ENCODE data around the gene SUSD4.

SUSD4 gene

DNA sequence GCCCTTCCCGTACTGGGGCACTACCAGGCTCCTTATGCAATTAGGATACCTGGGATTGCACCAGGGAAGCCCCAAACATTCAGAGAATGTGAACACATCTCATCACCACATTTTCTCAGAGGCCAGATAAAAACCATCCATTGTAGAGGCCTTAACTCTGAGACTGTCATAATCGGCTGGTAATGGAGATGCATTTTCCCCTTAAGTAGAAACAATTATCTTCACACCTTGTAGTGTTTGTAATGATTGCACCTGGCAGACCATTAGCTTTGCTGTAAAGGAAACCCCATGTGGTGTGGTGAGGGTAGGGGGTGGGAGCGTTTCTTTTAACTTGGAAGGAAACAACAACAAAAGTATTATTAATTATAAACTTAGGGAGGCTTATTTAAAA, 131.0 kb downstream of the SUSD4 start:
- no peak for DNase-seq (ENCODE audit: low spot score)
- Histone ChIP-seq H3K4me1 (ENCODE audit: insufficient read depth, poor library complexity, severe bottlenecking) (peaks cover 18% of the 10 kb centered on the region), H3K27ac (ENCODE audit: poor library complexity, severe bottlenecking) (peak overlapping the region; percentile 63), H3K36me3 (ENCODE audit: low read depth) (no peaks in the 10 kb centered on the region), H3K27me3 (ENCODE audit: insufficient read depth, poor library complexity, severe bottlenecking) (no peaks in the 10 kb centered on the region), H3K4me3 (ENCODE audit: severe bottlenecking) (no peak overlapping the region), H3K9me3 (ENCODE audit: severe bottlenecking) (no peaks in the 10 kb centered on the region)
- ATAC-seq (ENCODE audit: low read depth) = no peak
- TF ChIP-seq, protein P1, sequence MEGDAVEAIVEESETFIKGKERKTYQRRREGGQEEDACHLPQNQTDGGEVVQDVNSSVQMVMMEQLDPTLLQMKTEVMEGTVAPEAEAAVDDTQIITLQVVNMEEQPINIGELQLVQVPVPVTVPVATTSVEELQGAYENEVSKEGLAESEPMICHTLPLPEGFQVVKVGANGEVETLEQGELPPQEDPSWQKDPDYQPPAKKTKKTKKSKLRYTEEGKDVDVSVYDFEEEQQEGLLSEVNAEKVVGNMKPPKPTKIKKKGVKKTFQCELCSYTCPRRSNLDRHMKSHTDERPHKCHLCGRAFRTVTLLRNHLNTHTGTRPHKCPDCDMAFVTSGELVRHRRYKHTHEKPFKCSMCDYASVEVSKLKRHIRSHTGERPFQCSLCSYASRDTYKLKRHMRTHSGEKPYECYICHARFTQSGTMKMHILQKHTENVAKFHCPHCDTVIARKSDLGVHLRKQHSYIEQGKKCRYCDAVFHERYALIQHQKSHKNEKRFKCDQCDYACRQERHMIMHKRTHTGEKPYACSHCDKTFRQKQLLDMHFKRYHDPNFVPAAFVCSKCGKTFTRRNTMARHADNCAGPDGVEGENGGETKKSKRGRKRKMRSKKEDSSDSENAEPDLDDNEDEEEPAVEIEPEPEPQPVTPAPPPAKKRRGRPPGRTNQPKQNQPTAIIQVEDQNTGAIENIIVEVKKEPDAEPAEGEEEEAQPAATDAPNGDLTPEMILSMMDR (IDR thresholded peaks at IDR 0.05; ENCODE audit: poor library complexity, severe bottlenecking) = no peak

DNA sequence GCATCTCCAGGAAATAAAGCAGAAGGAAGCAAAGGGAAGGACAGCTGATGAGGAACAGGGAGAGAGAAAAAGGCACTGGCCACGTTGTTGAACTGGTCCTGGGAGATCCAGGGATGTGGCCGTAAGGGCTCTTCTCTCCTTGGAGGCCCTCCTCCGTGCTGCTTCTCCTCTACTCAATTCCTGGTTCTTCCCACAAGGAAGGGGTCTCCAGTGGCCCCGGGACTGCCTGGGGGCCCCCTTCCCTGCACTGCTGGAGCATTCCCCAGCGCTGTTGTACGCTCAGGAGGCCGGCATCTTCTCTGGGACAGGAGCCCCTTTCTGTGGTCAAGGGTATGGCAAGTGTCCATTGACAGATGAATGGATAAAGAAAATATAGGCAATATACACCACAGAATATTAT, 132.4 kb downstream of the SUSD4 start:
- H3K36me3 ChIP-seq (ENCODE audit: low read depth) = no peaks in the 10 kb centered on the region
- DNase-seq (ENCODE audit: low spot score) (no peak), ATAC-seq (ENCODE audit: low read depth) (no peak)
- H3K4me3 ChIP-seq (ENCODE audit: severe bottlenecking) = no peak overlapping the region
- H3K9me3 ChIP-seq (ENCODE audit: severe bottlenecking) = no peaks in the 10 kb centered on the region
- no peaks in the 10 kb centered on the region for H3K27me3 ChIP-seq (ENCODE audit: insufficient read depth, poor library complexity, severe bottlenecking)
- TF ChIP-seq, protein P1 (IDR thresholded peaks at IDR 0.05; ENCODE audit: poor library complexity, severe bottlenecking) = no peak
- no peak overlapping the region for H3K27ac ChIP-seq (ENCODE audit: poor library complexity, severe bottlenecking)
- peaks cover 18% of the 10 kb centered on the region for H3K4me1 ChIP-seq (ENCODE audit: insufficient read depth, poor library complexity, severe bottlenecking)

DNA sequence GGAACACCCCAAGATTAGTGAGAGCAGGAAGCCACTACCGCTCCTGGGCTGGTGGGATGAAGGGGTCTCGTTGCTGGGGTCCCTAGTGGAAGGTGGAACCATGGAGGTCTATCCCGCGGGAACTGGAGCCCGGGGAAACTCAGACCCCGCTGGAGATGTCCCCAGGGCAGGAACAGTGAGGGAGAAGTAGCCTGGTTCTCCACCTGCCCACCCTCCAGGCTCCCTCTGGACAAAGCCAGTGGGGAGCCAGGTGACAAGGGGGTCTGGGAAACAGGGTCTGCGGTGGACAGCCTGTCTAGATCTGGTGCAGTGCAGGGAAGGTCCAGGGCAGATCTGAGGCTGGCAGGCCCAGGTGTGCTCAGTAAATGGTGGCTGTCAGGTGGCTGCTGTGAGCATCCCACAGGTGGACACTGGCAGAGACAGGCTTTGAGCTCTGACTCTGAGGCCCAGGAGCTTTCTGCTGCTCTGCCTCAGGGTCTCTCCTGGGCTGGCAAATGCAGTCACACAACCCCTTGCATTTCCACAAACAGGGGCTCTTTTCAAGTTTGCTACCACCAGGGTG, 132.9 kb downstream of the SUSD4 start:
- H3K9me3 ChIP-seq (ENCODE audit: severe bottlenecking) = no peaks in the 10 kb centered on the region
- H3K36me3 ChIP-seq (ENCODE audit: low read depth) = no peaks in the 10 kb centered on the region
- no peak for DNase-seq (ENCODE audit: low spot score)
- no peak overlapping the region for H3K4me3 ChIP-seq (ENCODE audit: severe bottlenecking)
- H3K27me3 ChIP-seq (ENCODE audit: insufficient read depth, poor library complexity, severe bottlenecking) = no peaks in the 10 kb centered on the region
- TF ChIP-seq, protein P1 (IDR thresholded peaks at IDR 0.05; ENCODE audit: poor library complexity, severe bottlenecking) = no peak
- ATAC-seq (ENCODE audit: low read depth) = no peak
- H3K27ac ChIP-seq (ENCODE audit: poor library complexity, severe bottlenecking) = peak overlapping the region; percentile 59
- peaks cover 18% of the 10 kb centered on the region for H3K4me1 ChIP-seq (ENCODE audit: insufficient read depth, poor library complexity, severe bottlenecking)

DNA sequence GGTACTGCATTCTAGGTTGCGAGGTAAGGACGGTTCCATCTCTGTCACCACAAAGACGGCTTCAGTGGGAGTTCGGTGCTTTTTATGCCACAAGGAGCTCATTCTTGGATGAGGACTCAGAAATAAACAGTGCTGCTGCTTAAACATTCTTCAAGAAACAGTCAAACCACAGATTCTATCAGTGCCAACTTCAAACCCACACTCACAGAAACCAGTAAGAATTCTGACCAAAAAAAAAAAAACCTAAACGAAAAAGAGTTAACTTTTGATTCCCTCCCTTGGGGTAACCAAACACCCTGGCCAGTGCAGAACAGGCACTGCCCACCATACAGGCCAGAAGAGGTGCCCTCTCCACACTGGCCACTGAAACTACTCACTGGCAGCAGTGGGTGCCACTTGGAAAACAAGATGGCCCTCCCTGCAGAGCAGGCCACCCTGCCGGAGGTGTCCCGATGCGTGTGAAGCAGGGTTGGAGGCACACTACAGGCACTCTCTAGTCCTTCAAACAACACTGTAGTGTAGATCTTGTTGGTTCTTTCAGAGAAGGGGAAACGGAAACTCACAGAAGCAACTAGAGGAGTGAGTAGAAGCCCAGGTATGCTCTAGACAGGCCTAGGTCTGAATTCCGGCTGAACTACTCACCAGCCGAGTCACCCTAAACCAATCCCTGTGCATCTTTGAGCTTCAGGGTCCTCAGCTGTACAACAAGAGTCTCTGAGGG, 133.7 kb downstream of the SUSD4 start:
- ATAC-seq (ENCODE audit: low read depth) = peak; percentile 94
- H3K36me3 ChIP-seq (ENCODE audit: low read depth) = no peaks in the 10 kb centered on the region
- no peaks in the 10 kb centered on the region for H3K27me3 ChIP-seq (ENCODE audit: insufficient read depth, poor library complexity, severe bottlenecking)
- TF ChIP-seq, protein P1 (IDR thresholded peaks at IDR 0.05; ENCODE audit: poor library complexity, severe bottlenecking) = no peak
- no peaks in the 10 kb centered on the region for H3K9me3 ChIP-seq (ENCODE audit: severe bottlenecking)
- H3K27ac ChIP-seq (ENCODE audit: poor library complexity, severe bottlenecking) = peak overlapping the region; percentile 59
- H3K4me1 ChIP-seq (ENCODE audit: insufficient read depth, poor library complexity, severe bottlenecking) = peaks cover 18% of the 10 kb centered on the region
- DNase-seq (ENCODE audit: low spot score) = no peak
- H3K4me3 ChIP-seq (ENCODE audit: severe bottlenecking) = no peak overlapping the region

DNA sequence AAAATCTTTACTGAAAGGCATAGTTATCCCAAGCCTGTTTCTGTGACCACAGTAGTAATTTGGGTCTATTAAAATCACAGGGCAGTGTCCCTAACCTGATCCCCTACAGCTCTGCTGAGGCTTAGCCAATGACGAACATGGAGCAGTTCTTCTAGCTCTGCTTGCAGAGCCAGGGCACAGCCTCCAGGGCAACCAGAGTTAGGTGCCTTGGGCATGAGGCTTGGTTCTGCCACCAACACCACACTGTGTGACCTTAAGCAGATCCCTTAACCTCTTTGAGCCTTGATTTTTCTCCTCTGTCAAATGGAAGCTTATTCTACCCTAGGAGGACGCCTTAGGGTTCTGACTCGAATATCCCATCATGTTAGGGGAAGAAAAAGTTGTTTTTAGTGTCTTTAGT, 134.2 kb downstream of the SUSD4 start:
- H3K36me3 ChIP-seq (ENCODE audit: low read depth) = no peaks in the 10 kb centered on the region
- ATAC-seq (ENCODE audit: low read depth) (no peak), DNase-seq (ENCODE audit: low spot score) (no peak)
- no peaks in the 10 kb centered on the region for H3K27me3 ChIP-seq (ENCODE audit: insufficient read depth, poor library complexity, severe bottlenecking)
- H3K27ac ChIP-seq (ENCODE audit: poor library complexity, severe bottlenecking) = peak overlapping the region; percentile 59
- TF ChIP-seq, protein P1 (IDR thresholded peaks at IDR 0.05; ENCODE audit: poor library complexity, severe bottlenecking) = no peak
- H3K4me1 ChIP-seq (ENCODE audit: insufficient read depth, poor library complexity, severe bottlenecking) = peaks cover 18% of the 10 kb centered on the region
- no peak overlapping the region for H3K4me3 ChIP-seq (ENCODE audit: severe bottlenecking)
- no peaks in the 10 kb centered on the region for H3K9me3 ChIP-seq (ENCODE audit: severe bottlenecking)
